Spleen (tissue), 7 donors: ENCODE measurements around the gene MGMT.

Experiments
- CTCF ChIP-seq, 11 experiments: fragments of 200-600 bp in 7 of 11; fragments of 450-650 bp in 4 of 11; sonication (generic) in 4 of 11; IDR thresholded peaks in 8 of 11; conservative IDR thresholded peaks in 3 of 11; 1 replicate in 7 of 11; 2 replicates in 4 of 11; pipeline versions ENCODE4 v1.4.0 to v1.8.0; 2016 to 2021; ENCODE audit warnings: antibody characterized with exemption in 11 of 11, inconsistent platforms in 4 of 11, mild to moderate bottlenecking in 1 of 11
- POLR2A ChIP-seq, 3 donors: fragments of 450-650 bp; IDR thresholded peaks; one replicate each; pipeline ENCODE4 v1.5.1; 2017; ENCODE audit warnings: antibody characterized with exemption in 3 of 3, mild to moderate bottlenecking in 1 of 3
- donor health status: DM: no; HTN: no; CAD: no; lungs with moderate emphysema.
- donor health status: DM: no; HTN: no; CAD: no.
- donor health status: DM: no; HTN: no; CAD: no.

- TF ChIP-seq CTCF (IDR thresholded peaks at IDR 0.05 in 8 of 11, conservative IDR thresholded peaks at IDR 0.05 in 3 of 11) (no peak), POLR2A (IDR thresholded peaks at IDR 0.05) (no peak)
Measured at GRCh38 chr10:129568583-129569344, 101.7 kb downstream of the MGMT start.
